GM12878 (cell line): ENCODE results near the gene PLB1. TPM values are rescaled to one million over a fixed set of nuclear protein-coding genes. Genes with fewer than 3 reads are reported as not detected.

ENCODE experiments used
- ATAC-seq: fragments of 200-7000 bp; cut with Tn5 transposase; 3 replicates; pipeline ENCODE4 v1.9.1; 2020; ENCODE audit warnings: mild to moderate bottlenecking, moderate library complexity
- BruUV-seq: library from RNA; stranded (reverse); fragments of 400-500 nt; replicated peaks from 2 replicates; lab custom pipeline; 2021; lab: Mats Ljungman, UMichigan
- CTCF ChIA-PET: fragments of 300-600 bp; sonication (Branson Sonifier 250); formaldehyde crosslinking; extraction: SDS; loops from one replicate; lab custom pipeline; 2021; ENCODE audit warnings: inconsistent platforms; lab: Yijun Ruan, JAX
- POLR2A ChIA-PET: fragments of 350-600 bp; formaldehyde crosslinking; extraction: SDS; loops from one replicate; lab custom pipeline; 2021; ENCODE audit warnings: inconsistent platforms; lab: Charles Lee
- RAD21 ChIA-PET: fragments of 300-600 bp; sonication (Branson Sonifier 250); formaldehyde crosslinking; loops from one replicate; lab custom pipeline; 2023; ENCODE audit warnings: antibody characterized with exemption; ENCODE audit not compliant: unreplicated experiment; lab: Charles Lee
- SMC1A ChIA-PET: fragments of 300-600 bp; sonication (Branson Sonifier 250); formaldehyde crosslinking; loops from one replicate; lab custom pipeline; 2023; ENCODE audit not compliant: unreplicated experiment, uncharacterized antibody; lab: Charles Lee
- DNase-seq: peaks from one replicate; pipeline ENCODE4 v3.0.0-alpha.2; 2011; ENCODE audit warnings: low read depth, low spot score
- FAIRE-seq: peaks from 3 replicates; lab custom pipeline; 2011; peaks lifted over from hg19 to GRCh38; lab: Jason Lieb, UNC
- H2AFZ ChIP-seq: 2 replicates; pipeline ENCODE4 v1.6.0; 2011; ENCODE audit warnings: low read depth, low read length, control low read depth; ENCODE audit not compliant: control insufficient read depth
- H3K27ac ChIP-seq: 2 replicates; pipeline ENCODE4 v1.5.1; 2011; ENCODE audit warnings: control low read depth; ENCODE audit not compliant: control insufficient read depth, insufficient read depth
- H3K27me3 ChIP-seq, 2 experiments: replicated peaks in 1 of 2; 2 replicates each; pipeline versions ENCODE4 v1.6.0 to v1.6.1; 2011; ENCODE audit warnings: low read length in 1 of 2; ENCODE audit not compliant: control insufficient read depth in 2 of 2, insufficient read depth in 2 of 2
- H3K36me3 ChIP-seq, 2 experiments: 2 replicates each; pipeline ENCODE4 v1.5.1; 2011; ENCODE audit warnings: low read length in 1 of 2; ENCODE audit not compliant: control insufficient read depth in 2 of 2, insufficient read depth in 2 of 2
- H3K4me1 ChIP-seq: 2 replicates; pipeline ENCODE4 v1.6.1; 2011; ENCODE audit warnings: mild to moderate bottlenecking, low read length, moderate library complexity, mixed read lengths; ENCODE audit not compliant: control insufficient read depth, insufficient read depth
- H3K4me2 ChIP-seq: 2 replicates; pipeline ENCODE4 v1.6.0; 2011; ENCODE audit warnings: control low read depth; ENCODE audit not compliant: control insufficient read depth, insufficient read depth
- H3K4me3 ChIP-seq: fragments of 200-600 bp; sonication (generic); 2 replicates; pipeline ENCODE4 v1.5.1; 2016
- H3K79me2 ChIP-seq: 2 replicates; pipeline ENCODE4 v1.6.0; 2011; ENCODE audit warnings: low read length; ENCODE audit not compliant: control insufficient read depth, insufficient read depth
- H3K9ac ChIP-seq: 2 replicates; pipeline ENCODE4 v1.8.0; 2011; ENCODE audit warnings: low read length, control low read depth, mixed read lengths; ENCODE audit not compliant: control insufficient read depth, insufficient read depth
- H3K9me3 ChIP-seq: replicated peaks from 3 replicates; pipeline ENCODE4 v1.5.1; 2011; ENCODE audit warnings: mild to moderate bottlenecking, low read length; ENCODE audit not compliant: control insufficient read depth, insufficient read depth
- H4K20me1 ChIP-seq: 2 replicates; pipeline ENCODE4 v1.6.0; 2011; ENCODE audit not compliant: control insufficient read depth, insufficient read depth
- ASH2L ChIP-seq: fragments of 300-600, 200-600 bp; sonication (generic); IDR thresholded peaks from 2 replicates; pipeline ENCODE4 v1.6.1; 2017; ENCODE audit warnings: low read depth, mild to moderate bottlenecking, borderline replicate concordance
- CEBPB ChIP-seq, 2 experiments: fragments of 150-350 bp in 1 of 2; IDR thresholded peaks; 2 replicates each; pipeline ENCODE4 v1.6.1; 2012 to 2014; ENCODE audit warnings: low read depth in 2 of 2, low read length in 2 of 2, borderline replicate concordance in 1 of 2, inconsistent platforms in 1 of 2
- CHD1 ChIP-seq: IDR thresholded peaks from 2 replicates; pipeline ENCODE4 v1.6.1; 2012; ENCODE audit warnings: low read depth, low read length, improper control_type of control experiment
- CHD2 ChIP-seq: IDR thresholded peaks from 2 replicates; pipeline ENCODE4 v1.6.1; 2011; ENCODE audit warnings: low read depth, low read length, improper control_type of control experiment, borderline replicate concordance
- DPF2 ChIP-seq: fragments of 450-650 bp; IDR thresholded peaks from 2 replicates; pipeline ENCODE4 v1.6.1; 2017; ENCODE audit warnings: mild to moderate bottlenecking
- ETV6 ChIP-seq, 2 experiments: fragments of 450-650 bp in 1 of 2; IDR thresholded peaks in 1 of 2; conservative IDR thresholded peaks in 1 of 2; 2 replicates each; pipeline ENCODE4 v1.6.1; 2014; ENCODE audit warnings: antibody characterized with exemption in 1 of 2, borderline replicate concordance in 1 of 2, low read depth in 1 of 2, mild to moderate bottlenecking in 1 of 2, moderate library complexity in 1 of 2
- HDAC2 ChIP-seq: fragments of 200-600 bp; sonication (generic); IDR thresholded peaks from 2 replicates; pipeline ENCODE4 v1.6.1; 2017
- HDGF ChIP-seq: fragments of 450-650 bp; IDR thresholded peaks from 2 replicates; pipeline ENCODE4 v1.6.1; 2016; ENCODE audit warnings: antibody characterized with exemption
- MLLT1 ChIP-seq: fragments of 450-650 bp; IDR thresholded peaks from 2 replicates; pipeline ENCODE4 v1.6.1; 2016; ENCODE audit warnings: mild to moderate bottlenecking
- NFXL1 ChIP-seq: fragments of 450-650 bp; IDR thresholded peaks from 2 replicates; pipeline ENCODE4 v1.6.1; 2017; ENCODE audit warnings: antibody characterized with exemption, mild to moderate bottlenecking, borderline replicate concordance
- PBX3 ChIP-seq: IDR thresholded peaks from 2 replicates; pipeline ENCODE4 v1.6.1; 2011; ENCODE audit warnings: mild to moderate bottlenecking, low read depth, low read length, moderate library complexity; ENCODE audit not compliant: insufficient replicate concordance
- POLR2AphosphoS5 ChIP-seq: IDR thresholded peaks from 2 replicates; pipeline ENCODE4 v1.6.1; 2011; ENCODE audit warnings: mild to moderate bottlenecking, low read length, inconsistent platforms
- RB1 ChIP-seq: fragments of 450-650 bp; formaldehyde crosslinking; IDR thresholded peaks from 2 replicates; pipeline ENCODE4 v1.6.1; 2017; ENCODE audit warnings: mild to moderate bottlenecking, borderline replicate concordance
- REST ChIP-seq: IDR thresholded peaks from 2 replicates; pipeline ENCODE4 v1.6.1; 2012; ENCODE audit warnings: mild to moderate bottlenecking, low read depth, low read length
- RUNX3 ChIP-seq: IDR thresholded peaks from 2 replicates; pipeline ENCODE4 v1.6.1; 2012; ENCODE audit warnings: low read length, inconsistent platforms
- SREBF2 ChIP-seq: IDR thresholded peaks from 2 replicates; pipeline ENCODE4 v1.6.1; 2012; ENCODE audit warnings: mild to moderate bottlenecking, low read length
- ZBED1 ChIP-seq: IDR thresholded peaks from 2 replicates; pipeline ENCODE4 v1.6.1; 2016; ENCODE audit warnings: borderline replicate concordance
- ZNF274 ChIP-seq: IDR thresholded peaks from one replicate; pipeline ENCODE4 v1.8.0; 2011; ENCODE audit not compliant: insufficient read length, insufficient read depth
- WGBS: methylation state at CpG from one replicate; pipeline ENCODE4 v1.1.6; 2016; ENCODE audit warnings: low lambda C conversion rate; ENCODE audit not compliant: insufficient replicate concordance, insufficient coverage; ENCODE audit errors: missing lambda C conversion rate; 5-methylcytosine and 5-hydroxymethylcytosine counted together
- in situ Hi-C: fragments of 300-500 bp; cut with MboI; formaldehyde crosslinking; loops from 9 replicates; pipeline ENCODE4 v1.14.3; 2018; ENCODE audit warnings: mixed read lengths
- intact Hi-C: fragments of 100-400 bp; cut with micrococcal nuclease; formaldehyde crosslinking; loops from one replicate; pipeline ENCODE4 v1.14.2; 2022; ENCODE audit not compliant: unreplicated experiment
- polyA plus RNA-seq, 11 experiments: library from polyadenylated mRNA; depleted of rRNA in 4 of 11; unstranded in 6 of 11; stranded (reverse) in 5 of 11; fragments of >200 nt; fragmentation: Nextera tagmentation in 4 of 11; fragmentation: Illumina TruSeq in 1 of 11; extraction: Ambion mirVana in 4 of 11; extraction: Trizol in 1 of 11; gene quantifications; 1 replicate in 1 of 11; 2 replicates in 10 of 11; pipeline versions ENCODE4 v1.2.1 to v1.2.3, GENCODE V29; 2011 to 2016; ENCODE audit warnings: inconsistent platforms in 2 of 11, missing spikeins in 2 of 11, low read depth in 1 of 11
- total RNA-seq, 4 experiments: library from RNA; depleted of rRNA in 3 of 4; stranded (reverse); fragments of >200 nt in 3 of 4; fragmentation: Illumina TruSeq in 1 of 4; extraction: Trizol in 1 of 4; gene quantifications; 2 replicates each; pipeline versions ENCODE4 v1.2.1 to v1.2.3, GENCODE V29; 2013 to 2021
- TF ChIP-seq, protein P1 (sequence below): IDR thresholded peaks from 2 replicates; pipeline ENCODE4 v1.6.1; 2012; ENCODE audit warnings: low read length, inconsistent platforms

PLB1 gene
- total and polyA plus RNA-seq, 10 of the 15 experiments (the other 5 are each of a cell fraction or from before 2014, with no cell fraction given), result 0.03 to 0.49 (median 0.28) TPM

GRCh38 chr2:28635191-28635611 is 139.3 kb downstream of the PLB1 start:
- Histone ChIP-seq H3K4me1 (no peaks in the 10 kb centered on the region), H3K36me3 (no peaks in the 10 kb centered on the region), H3K4me2 (no peak overlapping the region), H3K9me3 (no peaks in the 10 kb centered on the region), H3K79me2 (no peaks in the 10 kb centered on the region), H3K27ac (no peak overlapping the region), H4K20me1 (no peaks in the 10 kb centered on the region), H3K4me3 (no peak overlapping the region), H2AFZ (no peak overlapping the region), H3K9ac (no peak overlapping the region), H3K27me3 (no peaks in the 10 kb centered on the region)
- TF ChIP-seq ASH2L (no peak), POLR2AphosphoS5 (no peak), HDGF (no peak), PBX3 (no peak), CHD1 (no peak), ETV6 (conservative IDR thresholded peaks at IDR 0.05 in 1 of 2, IDR thresholded peaks at IDR 0.05 in 1 of 2; ENCODE audit: borderline replicate concordance in 1 of 2, low read depth in 1 of 2) (no peak), SREBF2 (no peak), ZNF274 (no peak), MLLT1 (no peak), ZBED1 (no peak), DPF2 (no peak), RUNX3 (no peak), CHD2 (no peak), REST (no peak), RB1 (no peak), NFXL1 (no peak), CEBPB (IDR thresholded peaks at IDR 0.05; ENCODE audit: borderline replicate concordance in 1 of 2, low read depth in 2 of 2, low read length in 2 of 2) (no peak), HDAC2 (no peak)
- TF ChIP-seq, protein P1, sequence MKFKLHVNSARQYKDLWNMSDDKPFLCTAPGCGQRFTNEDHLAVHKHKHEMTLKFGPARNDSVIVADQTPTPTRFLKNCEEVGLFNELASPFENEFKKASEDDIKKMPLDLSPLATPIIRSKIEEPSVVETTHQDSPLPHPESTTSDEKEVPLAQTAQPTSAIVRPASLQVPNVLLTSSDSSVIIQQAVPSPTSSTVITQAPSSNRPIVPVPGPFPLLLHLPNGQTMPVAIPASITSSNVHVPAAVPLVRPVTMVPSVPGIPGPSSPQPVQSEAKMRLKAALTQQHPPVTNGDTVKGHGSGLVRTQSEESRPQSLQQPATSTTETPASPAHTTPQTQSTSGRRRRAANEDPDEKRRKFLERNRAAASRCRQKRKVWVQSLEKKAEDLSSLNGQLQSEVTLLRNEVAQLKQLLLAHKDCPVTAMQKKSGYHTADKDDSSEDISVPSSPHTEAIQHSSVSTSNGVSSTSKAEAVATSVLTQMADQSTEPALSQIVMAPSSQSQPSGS, result no peak
- in situ Hi-C loops, result no loop called here
- no peak for ATAC-seq
- CTCF ChIA-PET, result no interaction called here
- intact Hi-C loops, result no loop called here
- POLR2A ChIA-PET, result no interaction called here
- RAD21 ChIA-PET, result no interaction called here
- no peak for FAIRE-seq
- BruUV-seq, result no TSS peak
- DNase-seq, result no peak
- 19% methylated on average over 2 of the region's 2 CpGs for WGBS
- SMC1A ChIA-PET, result no interaction called here
